ENCODE results near the gene ROCK2.

DNA sequence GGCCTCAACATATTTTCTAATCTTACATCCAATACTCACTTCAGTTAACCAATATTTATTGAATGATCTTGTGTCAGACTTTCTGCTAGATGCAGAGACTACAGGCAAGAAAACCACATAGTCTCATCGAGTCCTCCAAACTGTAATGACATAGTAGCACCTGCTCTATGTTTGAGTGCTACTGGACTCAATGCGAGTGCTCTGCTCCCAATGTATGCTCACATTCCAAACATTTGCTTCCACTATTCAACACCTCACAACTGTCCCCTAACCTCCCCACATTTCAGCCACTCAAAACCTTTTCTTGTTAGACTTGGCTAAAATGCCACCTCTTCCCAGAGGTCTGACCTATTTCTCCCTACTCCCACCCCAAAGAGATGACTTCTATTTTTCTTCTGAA lies 124.0 kb downstream of the ROCK2 start:
- TF ChIP-seq RFX1 (IDR thresholded peaks at IDR 0.05) (no peak), ZNF407 (IDR thresholded peaks at IDR 0.05; ENCODE audit: low read depth) (no peak), SMARCC2 (IDR thresholded peaks at IDR 0.05; ENCODE audit: low read depth) (no peak), ZNF785 (CRISPR knock-in tag; IDR thresholded peaks at IDR 0.05) (no peak), ZNF143 (CRISPR knock-in tag; IDR thresholded peaks at IDR 0.05) (no peak), ZBTB43 (CRISPR knock-in tag; IDR thresholded peaks at IDR 0.05) (no peak), CBFB (CRISPR knock-in tag; IDR thresholded peaks at IDR 0.05) (no peak)
- TF ChIP-seq, protein P1, sequence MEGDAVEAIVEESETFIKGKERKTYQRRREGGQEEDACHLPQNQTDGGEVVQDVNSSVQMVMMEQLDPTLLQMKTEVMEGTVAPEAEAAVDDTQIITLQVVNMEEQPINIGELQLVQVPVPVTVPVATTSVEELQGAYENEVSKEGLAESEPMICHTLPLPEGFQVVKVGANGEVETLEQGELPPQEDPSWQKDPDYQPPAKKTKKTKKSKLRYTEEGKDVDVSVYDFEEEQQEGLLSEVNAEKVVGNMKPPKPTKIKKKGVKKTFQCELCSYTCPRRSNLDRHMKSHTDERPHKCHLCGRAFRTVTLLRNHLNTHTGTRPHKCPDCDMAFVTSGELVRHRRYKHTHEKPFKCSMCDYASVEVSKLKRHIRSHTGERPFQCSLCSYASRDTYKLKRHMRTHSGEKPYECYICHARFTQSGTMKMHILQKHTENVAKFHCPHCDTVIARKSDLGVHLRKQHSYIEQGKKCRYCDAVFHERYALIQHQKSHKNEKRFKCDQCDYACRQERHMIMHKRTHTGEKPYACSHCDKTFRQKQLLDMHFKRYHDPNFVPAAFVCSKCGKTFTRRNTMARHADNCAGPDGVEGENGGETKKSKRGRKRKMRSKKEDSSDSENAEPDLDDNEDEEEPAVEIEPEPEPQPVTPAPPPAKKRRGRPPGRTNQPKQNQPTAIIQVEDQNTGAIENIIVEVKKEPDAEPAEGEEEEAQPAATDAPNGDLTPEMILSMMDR (IDR thresholded peaks at IDR 0.05 in 2 of 3, conservative IDR thresholded peaks at IDR 0.05 in 1 of 3; ENCODE audit: insufficient read depth in 2 of 3, low read depth in 1 of 3, low read length in 3 of 3) = no peak
- TF ChIP-seq, protein P2, sequence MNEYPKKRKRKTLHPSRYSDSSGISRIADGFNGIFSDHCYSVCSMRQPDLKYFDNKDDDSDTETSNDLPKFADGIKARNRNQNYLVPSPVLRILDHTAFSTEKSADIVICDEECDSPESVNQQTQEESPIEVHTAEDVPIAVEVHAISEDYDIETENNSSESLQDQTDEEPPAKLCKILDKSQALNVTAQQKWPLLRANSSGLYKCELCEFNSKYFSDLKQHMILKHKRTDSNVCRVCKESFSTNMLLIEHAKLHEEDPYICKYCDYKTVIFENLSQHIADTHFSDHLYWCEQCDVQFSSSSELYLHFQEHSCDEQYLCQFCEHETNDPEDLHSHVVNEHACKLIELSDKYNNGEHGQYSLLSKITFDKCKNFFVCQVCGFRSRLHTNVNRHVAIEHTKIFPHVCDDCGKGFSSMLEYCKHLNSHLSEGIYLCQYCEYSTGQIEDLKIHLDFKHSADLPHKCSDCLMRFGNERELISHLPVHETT (CRISPR knock-in tag; conservative IDR thresholded peaks at IDR 0.05 in 1 of 2, IDR thresholded peaks at IDR 0.05 in 1 of 2) = no peak
- TF ChIP-seq, protein P3, sequence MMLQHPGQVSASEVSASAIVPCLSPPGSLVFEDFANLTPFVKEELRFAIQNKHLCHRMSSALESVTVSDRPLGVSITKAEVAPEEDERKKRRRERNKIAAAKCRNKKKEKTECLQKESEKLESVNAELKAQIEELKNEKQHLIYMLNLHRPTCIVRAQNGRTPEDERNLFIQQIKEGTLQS (IDR thresholded peaks at IDR 0.05) = no peak
- TF ChIP-seq, protein P3 (CRISPR knock-in tag; conservative IDR thresholded peaks at IDR 0.05) = no peak
